ENCODE data around the gene FOXN3.
"Not testable (repeated sequence)": the region's sequence is repeated elsewhere in the genome, so short reads cannot be mapped to it uniquely, and the experiment has no call there.

Gene FOXN3

GRCh38 chr14:89185919-89186855 is 230.8 kb downstream of the FOXN3 start:
- peak; percentile 67 to 77 for DNase-seq

- DNase-seq: peak; percentile 48 to 86
Measured at GRCh38 chr14:89184952-89185351, 232.1 kb downstream of the FOXN3 start.

GRCh38 chr14:89182326-89182725 is 234.7 kb downstream of the FOXN3 start:
- no peak for DNase-seq

- no peak for DNase-seq
Measured at GRCh38 chr14:89180546-89180945, 236.5 kb downstream of the FOXN3 start.

GRCh38 chr14:89179891-89180404 is 237.1 kb downstream of the FOXN3 start:
- peak in 1 of 2 experiments; percentile 13 for DNase-seq

- no peak for DNase-seq
Measured at GRCh38 chr14:89178800-89179535, 238.1 kb downstream of the FOXN3 start.

- no peak for DNase-seq
Measured at GRCh38 chr14:89178376-89178775, 238.7 kb downstream of the FOXN3 start.

- DNase-seq: no peak
Measured at GRCh38 chr14:89175881-89176799, 240.9 kb downstream of the FOXN3 start.

- no peak for DNase-seq
Measured at GRCh38 chr14:89171628-89172027, 245.4 kb downstream of the FOXN3 start.

- no peak for DNase-seq
Measured at GRCh38 chr14:89171168-89171567, 245.9 kb downstream of the FOXN3 start.

GRCh38 chr14:89167705-89168104 is 249.3 kb downstream of the FOXN3 start:
- DNase-seq: no peak

GRCh38 chr14:89166633-89167032 is 250.4 kb downstream of the FOXN3 start:
- DNase-seq: no peak

- DNase-seq: no peak
Measured at GRCh38 chr14:89165189-89166181, 251.5 kb downstream of the FOXN3 start.

GRCh38 chr14:89164168-89165073 is 252.6 kb downstream of the FOXN3 start:
- no peak for DNase-seq

GRCh38 chr14:89163031-89163636 is 253.9 kb downstream of the FOXN3 start:
- no peak for DNase-seq

GRCh38 chr14:89162586-89162985 is 254.4 kb downstream of the FOXN3 start:
- DNase-seq: no peak

GRCh38 chr14:89160437-89160836 is 256.6 kb downstream of the FOXN3 start:
- no peak for DNase-seq

- DNase-seq: no peak
Measured at GRCh38 chr14:89158701-89159100, 258.3 kb downstream of the FOXN3 start.

- not testable (repeated sequence) for DNase-seq
Measured at GRCh38 chr14:89158104-89158503, 258.9 kb downstream of the FOXN3 start.

- DNase-seq: no peak
Measured at GRCh38 chr14:89155491-89155890, 261.5 kb downstream of the FOXN3 start.

Measured in NCI-H446 (cell line).